ENCODE results near the gene SPHK2.

The SPHK2 gene

DNA sequence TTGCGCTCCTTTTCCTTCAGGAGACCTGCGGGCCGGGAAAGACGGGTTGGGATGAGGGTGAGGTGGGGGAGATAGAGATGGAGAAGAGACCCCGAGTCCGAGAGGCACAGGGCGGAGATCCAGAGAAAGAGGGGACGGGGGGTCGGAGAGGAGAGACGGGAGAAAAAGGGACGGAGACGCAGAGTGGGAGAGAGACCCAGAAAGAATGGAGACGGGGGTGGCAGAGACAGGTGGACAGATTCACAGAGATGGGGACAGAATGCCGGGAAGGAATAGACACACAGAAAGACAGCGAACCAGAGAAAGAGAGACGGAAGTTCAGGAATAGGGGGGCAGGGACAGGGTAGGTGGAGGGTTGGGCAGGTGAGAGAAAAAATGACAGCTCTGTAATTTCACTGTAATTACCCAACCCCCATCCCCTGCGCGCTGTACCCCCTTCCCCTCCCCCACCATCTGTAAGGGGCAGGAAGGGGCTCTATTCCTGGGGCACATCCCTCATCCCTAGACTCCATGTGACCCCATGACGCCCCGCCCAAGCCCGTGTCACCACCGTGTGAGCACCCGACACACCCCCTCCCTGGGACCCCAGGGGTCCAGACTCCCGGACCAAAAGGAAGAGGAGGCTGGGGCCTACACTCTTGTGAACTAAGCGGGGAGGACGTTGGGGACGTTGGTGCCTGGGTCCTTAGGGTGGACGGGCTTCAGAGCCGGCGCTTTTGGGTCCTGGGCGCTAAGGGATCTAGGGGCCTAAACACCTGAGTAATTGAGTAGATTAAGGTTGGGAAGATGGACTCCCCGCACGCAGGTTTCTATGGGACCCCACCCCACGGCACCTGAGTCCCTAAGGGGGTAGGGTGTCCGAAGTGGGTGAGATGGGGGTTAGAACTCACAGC lies 16.9 kb downstream of the SPHK2 start:
- peak in 28 of 58 donors; percentile 15 to 65 (median 45) for DNase-seq

DNA sequence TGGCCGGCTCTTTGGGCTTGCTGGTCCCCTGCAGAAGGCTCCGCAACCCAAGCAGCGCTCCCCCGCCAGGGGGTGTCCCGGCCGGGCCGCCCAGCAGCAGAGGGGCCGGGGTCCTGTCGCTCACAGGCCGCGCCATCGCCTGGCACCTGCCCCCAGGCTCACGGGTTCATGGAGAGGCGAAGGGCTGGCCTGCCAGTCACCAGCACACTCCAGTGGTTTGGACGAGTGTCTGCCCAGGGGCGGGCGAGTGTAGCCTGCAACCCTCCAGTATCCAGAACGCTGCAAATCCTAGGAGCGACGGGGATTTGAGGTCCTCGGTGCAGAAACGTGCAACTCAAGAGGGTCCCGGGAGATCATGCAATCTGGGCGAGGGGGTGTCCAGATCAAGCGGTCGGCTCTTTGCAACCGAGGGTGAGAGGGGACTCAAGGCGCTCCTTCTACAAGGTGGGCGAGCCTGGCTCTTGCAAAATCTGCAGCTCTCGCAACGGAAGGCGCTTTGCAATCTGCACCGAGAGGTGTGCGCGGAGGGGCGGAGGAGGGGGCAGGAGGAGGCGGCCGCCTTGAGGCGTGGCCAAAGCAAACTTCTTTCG lies 17.6 kb downstream of the SPHK2 start, which contains the start of gene DBP:
Gene DBP, minus strand, starts transcription at position 521 of the 590 bp plus-strand sequence. Its CDS starts 385 bp downstream, at position 136.
- DNase-seq, result peak in 19 of 58 donors; percentile 60 to 85 (median 70)

GRCh38 chr19:48637449-48637947 lies 18.2 kb downstream of the SPHK2 start:
- DNase-seq, result peak; percentile 87 to 100 (median 99)

DNA sequence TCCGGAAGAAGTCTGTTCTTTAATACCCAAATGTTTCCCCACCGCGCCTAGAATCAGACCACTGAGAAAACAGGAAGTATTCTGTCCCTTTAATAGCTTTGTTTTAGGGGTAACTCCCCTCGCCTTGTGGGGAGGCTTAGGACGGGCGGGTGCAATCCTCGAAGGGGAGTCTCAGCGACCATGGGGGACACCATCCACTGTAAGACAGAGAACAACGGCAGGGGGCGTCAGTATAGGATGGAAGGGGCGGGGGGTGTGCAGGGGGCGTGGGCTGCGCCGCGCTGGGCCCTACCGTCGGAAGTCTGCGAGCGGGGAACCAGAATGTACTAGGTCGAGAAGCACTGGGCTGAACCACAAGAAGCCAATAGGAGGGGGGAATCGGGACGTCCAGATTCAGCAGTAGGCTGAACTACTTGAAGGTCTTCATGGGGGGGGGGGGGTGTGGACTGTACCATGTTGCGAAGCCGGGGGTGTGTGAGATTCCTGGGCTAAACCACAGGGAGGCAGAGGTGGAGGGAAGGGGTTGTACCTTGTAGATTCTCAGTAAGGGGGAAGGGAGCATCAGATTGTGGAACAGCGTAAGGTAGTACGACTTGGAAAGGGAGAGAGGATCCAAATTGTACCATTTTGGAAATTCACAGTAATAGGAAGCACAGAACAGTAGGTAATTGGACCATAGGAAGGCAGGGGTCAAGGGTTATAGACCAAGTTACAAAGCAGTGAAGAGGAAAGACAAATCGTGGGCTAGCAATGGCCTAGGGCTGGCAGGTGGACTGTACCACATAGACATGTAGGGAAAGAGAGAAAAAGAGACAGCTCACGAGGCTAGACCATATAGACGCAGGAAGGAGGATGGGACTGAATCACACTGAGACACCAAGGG lies 18.9 kb downstream of the SPHK2 start:
- DNase-seq, result peak; percentile 34 to 93 (median 84)

GRCh38 chr19:48638831-48639381 lies 19.6 kb downstream of the SPHK2 start:
- peak in 7 of 58 donors; percentile 9 to 44 (median 31) for DNase-seq

DNA sequence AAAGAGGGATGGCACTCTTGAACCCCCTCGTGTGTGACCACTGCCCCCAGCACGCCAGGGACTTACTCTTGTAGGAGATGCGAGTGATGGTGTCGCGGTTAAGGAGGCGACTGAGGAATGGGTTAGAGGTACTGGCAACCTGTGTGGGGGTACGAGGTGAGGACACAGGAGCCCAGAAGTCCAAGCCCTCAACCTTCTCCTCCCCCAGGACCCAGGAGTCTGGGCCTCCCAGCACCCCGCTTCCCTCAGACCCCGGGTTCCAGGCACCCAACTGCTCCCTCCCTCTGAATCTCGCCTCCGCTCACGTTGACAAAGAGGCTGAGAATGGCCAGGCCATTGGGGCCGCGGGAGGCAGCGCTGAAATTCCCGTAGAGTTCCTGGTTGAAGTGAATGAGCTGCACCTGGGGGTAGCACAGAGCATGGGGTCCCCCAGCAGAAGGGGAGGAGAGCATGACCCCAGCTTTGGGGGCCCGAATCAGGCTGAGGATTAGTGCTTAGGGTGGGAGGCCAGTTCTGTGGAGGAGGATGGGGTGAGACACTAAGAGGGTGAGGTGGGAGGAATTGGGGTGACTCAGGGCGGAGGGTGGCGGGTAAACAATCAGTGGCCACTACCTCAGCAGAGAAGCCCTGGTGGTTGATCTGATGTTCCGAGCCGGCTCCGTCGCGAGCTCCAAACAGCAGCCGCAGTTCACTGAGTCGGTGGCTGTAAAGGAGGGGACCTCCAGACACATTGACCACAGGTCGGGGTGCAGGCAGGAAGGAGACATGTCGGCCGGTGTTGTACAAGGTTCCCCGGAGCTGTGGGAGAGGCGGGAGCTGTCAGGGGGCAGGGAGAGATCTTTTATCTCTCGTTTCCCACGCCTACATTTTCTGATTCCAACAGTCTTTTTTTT lies 20.4 kb downstream of the SPHK2 start:
- DNase-seq, result no peak

- DNase-seq, result no peak
These were observed 22.5 kb downstream of the SPHK2 start for GRCh38 chr19:48641850-48642249.

DNA sequence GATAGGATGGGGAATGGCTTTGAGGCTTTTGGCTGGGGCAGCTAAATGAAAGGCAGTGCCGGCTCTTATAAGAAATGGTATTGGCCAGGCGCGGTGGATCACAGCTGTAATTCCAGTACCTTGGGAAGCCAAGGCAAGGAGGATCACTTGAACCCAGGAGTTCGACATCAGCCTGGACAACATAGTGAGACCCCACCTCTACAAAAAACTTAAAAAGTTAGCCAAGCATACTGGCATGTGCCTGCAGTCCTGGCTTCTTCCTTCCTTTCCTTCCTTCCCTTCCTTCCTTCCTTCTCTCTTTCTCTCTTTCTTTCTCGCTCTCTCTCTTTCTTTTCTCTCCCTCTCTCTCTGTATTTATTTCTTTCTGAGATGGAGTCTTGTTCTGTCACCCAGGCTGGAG lies 23.6 kb downstream of the SPHK2 start:
- DNase-seq, result no peak

DNA sequence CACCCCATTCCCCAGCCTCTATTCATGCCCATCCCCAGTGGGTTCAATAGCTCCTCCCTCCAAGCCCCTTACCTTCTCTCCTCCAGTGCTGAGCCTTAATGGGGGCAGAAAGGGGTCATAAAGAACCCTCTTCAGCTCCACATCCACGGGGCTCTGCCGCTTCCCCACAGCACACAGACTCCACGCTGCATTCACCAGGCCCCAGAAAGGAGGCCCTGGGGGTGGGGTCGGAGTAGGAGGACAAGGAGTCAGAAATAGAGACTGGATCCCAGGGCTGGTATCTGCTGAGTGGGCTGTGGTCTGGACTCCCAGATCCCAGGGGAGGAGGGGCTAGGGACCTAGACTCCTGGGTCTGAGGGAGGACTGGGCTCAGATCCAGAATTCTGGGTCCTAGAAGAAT lies 25.0 kb downstream of the SPHK2 start:
- DNase-seq, result no peak

GRCh38 chr19:48644839-48645619 lies 25.7 kb downstream of the SPHK2 start:
- peak in 56 of 58 donors; percentile 24 to 87 (median 70) for DNase-seq

DNA sequence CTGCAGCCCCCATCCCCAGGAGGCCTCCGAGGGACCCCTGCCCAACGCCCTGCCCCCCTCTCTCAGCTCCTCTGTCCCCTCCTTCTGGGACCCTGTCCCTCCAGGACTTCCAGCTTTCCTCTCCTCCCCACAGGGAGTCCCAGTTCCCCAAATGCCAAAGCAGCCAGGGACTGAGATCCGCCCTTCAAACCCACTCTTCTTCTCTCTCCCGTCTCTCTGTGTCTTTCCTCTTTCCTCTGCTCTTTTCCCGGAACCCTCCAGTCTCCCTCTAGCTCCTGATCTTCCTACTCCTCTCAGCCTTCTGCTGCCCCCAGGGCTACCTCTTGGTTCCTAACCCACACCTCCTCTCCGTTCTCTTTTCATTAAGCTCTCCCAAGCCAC lies 26.3 kb downstream of the SPHK2 start:
- DNase-seq, result peak in 2 of 58 donors; percentile 38 to 50

GRCh38 chr19:48646001-48646721 lies 26.9 kb downstream of the SPHK2 start, which contains the start of gene CA11:
Gene CA11, minus strand, starts transcription at chr19:48646187. Its CDS starts 555 bp downstream, at chr19:48645632.
- DNase-seq, result peak; percentile 57 to 96 (median 86)

DNA sequence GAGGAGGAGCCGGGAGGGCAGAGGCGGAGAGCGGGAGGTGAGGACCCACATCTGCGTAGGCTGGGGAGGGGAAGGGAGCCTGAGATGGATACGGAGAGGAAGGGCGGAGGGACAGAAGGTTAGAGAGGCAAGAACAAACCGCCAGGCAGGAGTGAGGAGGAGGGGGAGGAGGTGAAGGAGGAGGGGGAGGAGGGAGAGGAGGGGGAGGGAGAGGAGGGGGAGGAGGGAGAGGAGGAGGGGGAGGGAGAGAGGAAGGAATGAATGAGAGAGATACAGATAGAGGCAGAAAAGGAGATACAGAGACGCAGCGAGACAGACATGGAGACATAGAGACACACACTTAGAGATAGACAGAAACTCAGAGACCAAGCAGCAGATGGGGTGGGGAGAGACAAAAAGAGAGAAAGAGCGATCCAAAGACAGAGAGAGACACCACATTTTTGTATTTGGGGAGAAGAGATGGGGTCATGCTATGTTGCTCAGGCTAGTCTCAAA lies 27.5 kb downstream of the SPHK2 start:
- DNase-seq, result no peak

DNA sequence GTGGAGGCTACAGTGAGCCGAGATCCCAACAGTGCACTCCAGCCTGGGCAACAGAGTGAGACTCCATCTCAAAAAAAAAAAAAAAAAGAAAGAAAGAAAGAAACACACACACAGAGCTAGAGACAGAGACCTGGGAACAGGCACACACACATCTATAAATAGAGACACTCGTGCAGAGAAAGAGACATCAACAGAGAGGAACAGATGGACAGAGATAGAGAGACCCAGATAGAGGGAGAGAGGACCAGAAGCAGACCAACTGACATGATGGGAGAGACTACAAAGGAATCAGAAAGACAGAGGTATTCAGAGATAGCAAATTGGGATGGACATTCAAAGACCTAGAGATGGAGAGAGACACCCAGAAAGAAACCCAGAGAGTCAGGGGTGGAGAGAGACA lies 28.8 kb downstream of the SPHK2 start:
- DNase-seq, result no peak

DNA sequence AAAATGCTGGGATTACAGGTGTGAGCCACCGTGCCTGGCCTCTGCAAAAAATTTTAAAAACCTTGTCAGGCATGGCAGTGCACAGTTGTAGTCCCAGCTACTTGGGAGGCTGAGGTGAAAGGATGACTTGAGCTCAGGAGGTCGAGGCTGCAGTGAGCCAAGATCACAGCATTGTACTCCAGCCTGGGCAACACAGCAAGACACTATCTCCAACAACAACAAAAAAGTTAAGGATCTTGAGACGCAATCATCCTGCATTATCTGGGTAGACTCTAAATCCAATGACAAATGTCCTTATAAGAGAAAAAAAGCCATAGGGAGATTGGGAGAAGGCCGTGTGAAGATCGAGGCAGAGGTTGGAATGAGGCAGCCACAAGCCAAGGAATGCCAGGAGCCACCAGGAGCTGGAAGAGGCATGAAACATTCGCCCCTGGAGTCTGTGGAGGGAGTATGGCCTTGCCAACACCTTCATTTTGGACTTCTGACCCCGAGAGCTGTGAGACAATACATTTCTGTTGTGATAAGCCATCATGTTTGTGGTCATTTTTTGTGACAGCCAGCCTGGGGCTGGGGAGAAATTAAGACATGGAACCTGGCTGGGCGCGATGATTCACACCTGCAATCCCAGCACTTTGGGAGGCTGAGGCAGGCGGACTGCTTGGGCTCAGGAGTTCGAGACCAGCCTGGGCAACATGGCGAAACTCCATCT lies 31.8 kb downstream of the SPHK2 start:
- no peak for DNase-seq

GRCh38 chr19:48651683-48652048 lies 32.4 kb downstream of the SPHK2 start:
- no peak for DNase-seq

- DNase-seq, result peak in 1 of 58 donors; percentile 18
These were observed 35.2 kb downstream of the SPHK2 start for GRCh38 chr19:48654299-48655059.

Measured in anterior cingulate cortex (tissue), 58 donors.